Measurements from ENCODE around the gene ANKRD33B. TPM values are rescaled to one million over a fixed set of nuclear protein-coding genes. Genes with fewer than 3 reads are reported as not detected.

The ANKRD33B gene
- total and polyA plus RNA-seq, 9 of the 15 experiments (the other 6 are each of a cell fraction or from before 2014, with no cell fraction given): 0.10 to 1.7 (median 0.40) TPM

- Histone ChIP-seq H3K9ac (ENCODE audit: insufficient read depth in 1 of 2, low read depth in 2 of 2, low read length in 2 of 2) (peak overlapping the region in 1 of 2 experiments; percentile 41; a peak in 1 of 4 replicates), H2AFZ (ENCODE audit: low read depth, low read length) (peak overlapping the region; percentile 84; the same call in 1 of the 2 replicates), H3K27ac (ENCODE audit: extremely low read depth, low read depth, low read length) (no peak overlapping the region), H3K4me2 (ENCODE audit: insufficient read depth, low read length) (no peak overlapping the region; the same call in 1 of the 2 replicates), H3K4me3 (no peak overlapping the region), H3K27me3 (ENCODE audit: control insufficient read depth in 2 of 2, insufficient read depth in 2 of 2, low read length in 2 of 2) (no peaks in the 10 kb centered on the region), H3K4me1 (replicated peaks in 1 of 2; ENCODE audit: control insufficient read depth in 2 of 2, insufficient read depth in 2 of 2, low read length in 2 of 2) (peaks cover 29 to 36% of the 10 kb centered on the region in 2 experiments), H3K9me1 (ENCODE audit: control insufficient read depth, insufficient read depth, low read length) (peaks cover 3% of the 10 kb centered on the region), H3K9me3 (replicated peaks; ENCODE audit: control insufficient read depth, insufficient read depth, low read depth, low read length) (no peaks in the 10 kb centered on the region), H4K20me1 (replicated peaks; ENCODE audit: control insufficient read depth, insufficient read depth, low read length) (no peaks in the 10 kb centered on the region), H3K79me2 (ENCODE audit: control insufficient read depth, insufficient read depth, low read length) (no peaks in the 10 kb centered on the region), H3K36me3 (ENCODE audit: control insufficient read depth, insufficient read depth, low read length) (no peaks in the 10 kb centered on the region)
- ATAC-seq (peak; percentile 57), FAIRE-seq (no peak), DNase-seq (ENCODE audit: extremely low read depth in 1 of 4, low spot score in 3 of 4) (peak in 2 of 4 experiments; percentile 34 to 44)
- ChIA-PET POLR2A (interaction anchor here (0.9 kb wide), 1 partner anchor 12 kb away, joined by 3 read pairs; no protein-coding TSS in a partner anchor), CTCF (ENCODE audit: low intra/inter-chr PET ratio) (no interaction called here)
- WGBS (ENCODE audit: insufficient coverage, low coverage, missing lambda C conversion rate): 73% methylated on average over 11 of the region's 11 CpGs
- BruUV-seq (replicated peaks): no TSS peak
- intact Hi-C loops (cut with micrococcal nuclease) (no loop called here), in situ Hi-C loops (cut with MboI) (no loop called here)
- TF ChIP-seq ZNF134 (CRISPR knock-in tag; conservative IDR thresholded peaks at IDR 0.05) (0 out of 2 replicates have a peak, but pooled peaks have one; percentile 36), CTCF (IDR thresholded peaks at IDR 0.05 in 2 of 3, conservative IDR thresholded peaks at IDR 0.05 in 1 of 3; ENCODE audit: insufficient read depth in 2 of 3, low read depth in 1 of 3, low read length in 3 of 3) (peak in 2 of 3 experiments; percentile 8 to 16; a peak in 2 of 6 replicates), ZNF764 (CRISPR knock-in tag; IDR thresholded peaks at IDR 0.05; ENCODE audit: low read depth) (0 out of 2 replicates have a peak, but pooled peaks have one; percentile 71), DLX4 (CRISPR knock-in tag; IDR thresholded peaks at IDR 0.05) (no peak), PHF21A (IDR thresholded peaks at IDR 0.05; ENCODE audit: borderline replicate concordance, low read depth) (no peak), PATZ1 (CRISPR knock-in tag; IDR thresholded peaks at IDR 0.05; ENCODE audit: borderline replicate concordance) (no peak), THRB (CRISPR knock-in tag; conservative IDR thresholded peaks at IDR 0.05) (0 out of 2 replicates have a peak, but pooled peaks have one; percentile 45), RCOR1 (IDR thresholded peaks at IDR 0.05; ENCODE audit: borderline replicate concordance in 1 of 2, low read depth in 2 of 2, low read length in 2 of 2) (0 out of 4 replicates have a peak, but pooled peaks of 1 of the 2 experiments have one; percentile 33), ZNF354B (CRISPR knock-in tag; IDR thresholded peaks at IDR 0.05) (no peak)
These were observed 30.8 kb downstream of the ANKRD33B start for GRCh38 chr5:10594591-10595210.

Data from K562 (cell line).